ENCODE data around the gene NARS2.

DNA sequence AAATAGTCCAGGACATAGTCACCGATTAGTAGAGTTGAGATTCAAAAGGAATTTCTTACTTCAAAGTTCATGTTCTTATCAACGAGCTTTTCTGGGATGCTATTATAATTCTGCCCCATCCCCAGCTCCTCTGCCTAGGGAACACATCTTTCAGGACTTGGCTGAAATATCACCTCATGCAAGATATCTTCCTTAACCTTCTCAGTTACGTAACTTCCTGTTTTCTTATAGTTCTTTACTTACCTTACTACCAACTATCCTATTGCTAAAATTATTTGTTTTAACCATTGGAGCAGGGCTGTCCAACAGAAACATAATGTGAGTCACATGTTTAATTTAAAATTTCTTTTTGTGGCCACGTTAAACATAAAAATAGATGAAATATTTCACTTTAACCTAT, 2.3 kb downstream of the NARS2 start:
- TF ChIP-seq CTCF (IDR thresholded peaks at IDR 0.05; ENCODE audit: insufficient read depth, low read length, poor library complexity, severe bottlenecking): no peak
- no peak for TF ChIP-seq EZH2phosphoT487 (conservative IDR thresholded peaks at IDR 0.05; ENCODE audit: low read length)

Measured in SU-DHL-6 (cell line).